ENCODE results near the gene MPHOSPH10.
"Not testable (repeated sequence)": the region's sequence is repeated elsewhere in the genome, so short reads cannot be mapped to it uniquely, and the experiment has no call there.

DNA sequence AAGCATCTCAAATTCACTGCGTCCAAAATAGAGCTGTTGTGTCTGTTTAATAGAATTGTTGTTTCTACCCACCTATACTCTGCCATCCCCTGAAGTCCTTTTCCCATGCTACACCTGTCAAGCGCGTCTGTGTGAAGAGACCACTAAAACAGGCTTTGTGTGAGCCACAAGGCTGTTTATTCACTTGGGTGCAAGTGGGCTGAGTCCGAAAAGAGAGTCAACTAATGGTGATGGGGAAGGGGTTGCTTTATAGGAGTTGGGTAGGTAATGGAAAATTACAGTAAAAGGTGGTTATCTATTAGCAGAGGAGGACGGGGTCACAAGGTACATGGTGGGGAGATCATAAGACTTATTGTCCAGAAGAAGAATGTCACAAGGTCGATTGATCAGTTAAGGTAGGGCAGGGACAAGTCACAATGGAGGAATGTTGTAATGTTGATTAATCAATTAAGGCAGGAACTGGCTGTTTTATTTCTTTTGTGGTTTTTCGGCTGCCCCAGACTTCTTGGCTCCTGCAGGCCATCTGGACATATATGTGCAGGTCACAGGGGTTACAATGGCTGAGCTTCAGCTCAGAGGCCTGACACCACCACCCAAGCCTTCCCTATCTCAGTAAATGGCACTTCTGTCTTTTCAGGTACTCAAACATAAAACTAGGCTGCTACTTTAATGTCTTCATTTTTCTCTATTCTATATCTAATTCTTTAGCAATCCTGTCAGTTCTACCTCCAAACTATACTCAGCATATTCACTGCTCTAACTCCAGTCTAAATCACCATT, 1.1 kb downstream of the MPHOSPH10 start:
- TF ChIP-seq, protein P1, sequence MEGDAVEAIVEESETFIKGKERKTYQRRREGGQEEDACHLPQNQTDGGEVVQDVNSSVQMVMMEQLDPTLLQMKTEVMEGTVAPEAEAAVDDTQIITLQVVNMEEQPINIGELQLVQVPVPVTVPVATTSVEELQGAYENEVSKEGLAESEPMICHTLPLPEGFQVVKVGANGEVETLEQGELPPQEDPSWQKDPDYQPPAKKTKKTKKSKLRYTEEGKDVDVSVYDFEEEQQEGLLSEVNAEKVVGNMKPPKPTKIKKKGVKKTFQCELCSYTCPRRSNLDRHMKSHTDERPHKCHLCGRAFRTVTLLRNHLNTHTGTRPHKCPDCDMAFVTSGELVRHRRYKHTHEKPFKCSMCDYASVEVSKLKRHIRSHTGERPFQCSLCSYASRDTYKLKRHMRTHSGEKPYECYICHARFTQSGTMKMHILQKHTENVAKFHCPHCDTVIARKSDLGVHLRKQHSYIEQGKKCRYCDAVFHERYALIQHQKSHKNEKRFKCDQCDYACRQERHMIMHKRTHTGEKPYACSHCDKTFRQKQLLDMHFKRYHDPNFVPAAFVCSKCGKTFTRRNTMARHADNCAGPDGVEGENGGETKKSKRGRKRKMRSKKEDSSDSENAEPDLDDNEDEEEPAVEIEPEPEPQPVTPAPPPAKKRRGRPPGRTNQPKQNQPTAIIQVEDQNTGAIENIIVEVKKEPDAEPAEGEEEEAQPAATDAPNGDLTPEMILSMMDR (conservative IDR thresholded peaks at IDR 0.05 in 1 of 2, IDR thresholded peaks at IDR 0.05 in 1 of 2; ENCODE audit: extremely low read depth in 1 of 2, insufficient read depth in 1 of 2, low read depth in 1 of 2, low read length in 2 of 2): not testable (repeated sequence)
- not testable (repeated sequence) for TF ChIP-seq EZH2 (IDR thresholded peaks at IDR 0.05; ENCODE audit: borderline replicate concordance, low read length)
